DMS79 treated with DMSO at 0.1 percent for 48 hours (cell line): ENCODE measurements around the gene VEZT.
"Not testable (repeated sequence)": the region's sequence is repeated elsewhere in the genome, so short reads cannot be mapped to it uniquely, and the experiment has no call there.

ENCODE experiments used
- DNase-seq: peaks from one replicate; lab custom pipeline; 2025; lab: John Stamatoyannopoulos, UW

The VEZT gene

GRCh38 chr12:95319694-95320331 is 102.2 kb downstream of the VEZT start:
- DNase-seq: no peak

DNA sequence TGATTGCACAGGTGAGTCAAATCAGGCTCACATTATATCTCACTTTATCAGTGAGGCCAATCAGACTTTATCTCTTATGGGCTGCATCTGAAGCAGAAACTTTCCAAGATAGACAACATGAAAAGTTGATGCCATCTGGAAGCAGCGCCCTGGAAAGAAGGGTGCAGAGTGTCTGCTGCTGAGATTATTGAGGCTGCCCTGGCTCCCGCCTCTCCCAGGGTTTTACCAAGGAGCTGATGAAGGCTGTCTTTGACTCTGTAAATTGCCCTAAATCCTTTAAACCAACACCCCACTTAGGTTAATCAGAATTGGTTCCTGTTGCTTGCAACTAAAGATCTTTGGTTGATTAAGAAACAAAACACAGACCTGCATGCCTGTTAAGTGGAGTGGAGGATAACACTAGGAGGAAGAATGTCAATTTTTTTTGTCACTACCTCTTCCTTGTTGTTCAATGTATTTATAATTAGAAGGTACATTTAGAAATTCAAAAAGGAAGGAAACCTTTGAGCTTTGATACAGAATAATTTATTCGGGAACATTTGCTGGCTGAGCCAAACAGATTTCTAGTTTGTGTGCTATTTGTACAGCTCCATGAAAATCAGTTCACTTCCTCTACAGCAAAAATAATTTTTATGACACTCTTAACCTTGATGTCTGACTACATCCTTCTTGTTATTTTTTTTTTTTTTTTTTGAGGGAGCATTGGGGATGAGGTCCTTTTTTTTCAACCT is 104.1 kb downstream of the VEZT start:
- no peak for DNase-seq

- no peak for DNase-seq
These were observed 104.7 kb downstream of the VEZT start for GRCh38 chr12:95322326-95322725.

DNA sequence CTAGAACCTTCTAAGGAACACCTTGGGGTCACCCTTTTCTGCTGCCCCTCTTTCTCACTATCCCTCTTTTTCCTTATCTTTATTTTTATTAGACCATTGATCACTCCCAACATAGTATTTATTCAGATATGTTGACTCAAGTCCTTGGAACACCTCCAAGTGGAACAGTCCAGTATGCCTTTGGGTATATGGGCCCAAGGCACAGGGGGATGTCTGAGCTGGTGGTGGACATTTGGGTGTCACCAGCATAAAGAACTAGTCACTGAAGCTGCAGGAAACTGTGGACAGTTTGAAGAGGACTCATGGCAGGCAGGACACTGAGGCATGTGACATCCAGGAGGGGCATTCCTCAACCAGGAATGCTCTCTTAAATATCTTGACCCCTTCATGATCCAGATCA is 105.6 kb downstream of the VEZT start:
- DNase-seq: no peak

DNA sequence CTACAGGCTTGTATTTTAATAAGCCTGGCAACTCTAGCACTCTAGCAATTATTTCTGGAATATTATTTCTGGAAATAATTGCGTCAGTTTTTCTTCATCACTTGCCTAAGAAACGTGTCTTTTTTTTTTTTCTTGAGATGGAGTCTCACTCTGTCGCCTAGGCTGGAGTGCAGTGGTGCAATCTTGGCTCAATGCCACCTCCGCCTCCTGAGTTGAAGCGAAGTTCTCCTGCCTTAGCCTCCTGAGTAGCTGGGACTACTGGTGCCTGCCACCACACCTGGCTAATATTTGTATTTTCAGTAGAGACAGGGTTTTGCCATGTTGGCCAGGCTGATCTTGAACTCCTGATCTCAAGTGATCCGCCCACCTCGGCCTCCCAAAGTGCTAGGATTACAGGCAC is 106.6 kb downstream of the VEZT start:
- not testable (repeated sequence) for DNase-seq

- DNase-seq: no peak
These were observed 107.9 kb downstream of the VEZT start for GRCh38 chr12:95325501-95325900.

DNA sequence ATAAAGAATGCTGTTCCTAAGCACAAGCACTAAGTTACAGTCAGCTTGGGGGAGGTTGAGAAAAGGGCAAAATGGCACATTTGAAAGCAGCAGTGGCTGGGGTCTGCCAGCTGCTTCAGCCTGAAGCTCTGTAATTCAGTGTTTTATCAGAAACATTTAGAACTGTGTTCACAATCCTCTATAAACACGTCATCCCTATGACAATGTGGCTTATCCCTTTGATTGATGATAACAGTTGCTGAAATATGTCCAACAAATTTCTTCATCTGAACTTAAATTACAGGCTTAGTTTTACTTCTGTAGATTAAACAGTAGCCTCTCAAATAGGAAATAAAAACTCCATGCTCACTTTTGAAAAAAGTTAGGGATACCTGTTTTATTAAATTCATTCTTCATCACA is 108.8 kb downstream of the VEZT start:
- DNase-seq: no peak

DNA sequence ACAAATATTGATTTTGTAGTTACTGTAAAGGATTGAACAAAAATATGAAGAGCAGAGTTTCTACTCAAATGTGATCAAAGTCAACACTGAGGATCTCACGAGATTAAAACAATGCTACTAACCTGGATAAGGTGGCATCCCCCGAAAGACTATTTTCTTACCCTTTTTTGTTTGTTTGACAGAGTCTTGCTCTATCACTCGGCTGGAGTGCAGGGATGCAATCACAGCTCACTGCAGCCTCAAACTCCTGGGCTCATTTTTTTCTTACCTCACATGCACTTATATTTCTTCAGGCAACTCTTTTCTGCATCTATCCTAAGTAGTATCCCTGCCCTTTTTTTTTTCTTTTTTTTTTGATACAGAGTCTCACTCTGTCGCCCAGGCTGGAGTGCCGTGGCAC is 109.2 kb downstream of the VEZT start:
- DNase-seq: no peak

GRCh38 chr12:95328708-95329107 is 111.1 kb downstream of the VEZT start:
- no peak for DNase-seq

- DNase-seq: no peak
These were observed 118.3 kb downstream of the VEZT start for GRCh38 chr12:95335948-95336347.

- peak; percentile 88 for DNase-seq
These were observed 118.9 kb downstream of the VEZT start for GRCh38 chr12:95336387-95337067.

GRCh38 chr12:95337146-95337545 is 119.5 kb downstream of the VEZT start:
- no peak for DNase-seq

DNA sequence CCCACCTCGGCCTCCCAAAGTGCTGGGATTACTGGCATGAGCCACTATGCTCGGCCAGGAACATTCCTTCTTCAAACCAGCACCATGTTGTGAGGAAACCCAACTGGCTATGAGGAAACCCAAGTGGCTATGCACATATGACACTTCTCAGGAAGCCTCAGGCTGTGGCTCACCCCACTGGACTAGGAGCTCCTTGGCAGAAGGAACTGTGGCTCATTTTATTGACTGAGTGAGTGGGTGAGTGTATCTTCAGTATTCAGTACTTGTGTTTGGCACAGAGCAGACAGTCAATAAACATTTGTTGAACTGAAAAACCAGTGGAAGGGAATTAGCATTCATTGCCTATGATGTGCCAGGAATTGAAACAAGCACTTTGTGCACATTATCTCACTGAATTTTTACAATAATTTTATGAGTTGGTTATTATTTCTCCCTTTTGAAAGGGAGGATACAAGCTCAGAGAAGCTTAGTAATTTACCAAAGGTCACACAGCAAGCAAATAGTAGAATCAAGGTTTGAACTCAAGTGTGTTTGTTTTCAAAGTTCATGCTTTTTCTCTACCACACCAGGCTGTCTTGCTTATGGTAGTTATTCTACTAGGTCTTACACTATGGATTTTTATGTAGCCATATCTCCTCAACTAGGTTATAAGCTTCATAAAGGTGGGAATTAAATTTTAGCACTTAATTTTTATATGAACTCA is 121.6 kb downstream of the VEZT start:
- DNase-seq: no peak

DNA sequence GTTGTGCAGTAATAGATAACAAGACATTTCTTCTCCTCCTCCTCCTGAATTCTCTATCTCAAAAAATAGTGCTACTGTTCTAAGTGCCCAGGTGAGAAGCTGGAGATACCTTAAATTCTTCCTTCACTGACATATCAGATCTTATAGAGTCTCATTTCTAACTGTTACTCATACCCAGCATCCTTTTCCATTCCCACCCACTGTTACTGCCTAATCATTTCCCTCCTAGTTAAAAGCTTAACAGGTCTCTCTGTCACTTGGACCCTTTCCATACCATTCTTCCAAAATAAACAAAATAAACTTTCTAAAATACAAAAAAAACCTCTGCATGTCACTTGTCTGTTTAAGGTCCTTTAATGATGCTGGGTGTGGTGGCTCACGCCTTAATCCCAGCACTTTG is 124.4 kb downstream of the VEZT start:
- no peak for DNase-seq

- DNase-seq: no peak
These were observed 126.0 kb downstream of the VEZT start for GRCh38 chr12:95343461-95344230.

GRCh38 chr12:95349291-95349690 is 131.7 kb downstream of the VEZT start:
- DNase-seq: no peak

DNA sequence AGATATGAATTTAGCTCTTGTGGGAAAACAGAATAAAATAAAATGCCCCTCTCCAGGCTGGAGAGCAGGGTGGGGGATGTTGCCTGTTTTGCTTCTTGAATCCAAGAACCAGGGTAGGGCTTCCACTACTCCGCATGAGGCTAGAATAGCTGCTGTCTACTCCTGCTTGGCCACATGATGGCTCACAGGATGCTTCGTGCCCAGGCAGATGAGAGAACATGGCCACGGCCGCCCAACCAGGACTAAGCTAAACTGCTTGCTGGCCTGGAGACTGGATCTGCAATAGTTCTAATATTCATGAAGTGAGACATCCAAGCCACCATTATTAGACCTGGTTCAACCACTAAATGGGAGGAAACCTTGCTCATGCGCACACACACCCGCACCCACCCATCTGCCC is 134.1 kb downstream of the VEZT start:
- DNase-seq: no peak
